Stomach smooth muscle (tissue), 2 donors: ENCODE results near the gene GATA3.

Experiments
- H3K27ac ChIP-seq: one replicate; pipeline ENCODE4 v1.7.0; 2013; ENCODE audit warnings: mild to moderate bottlenecking, low read length, inconsistent platforms
- H3K27me3 ChIP-seq, 2 donors: one replicate each; pipeline ENCODE4 v1.7.0; 2013; ENCODE audit warnings: low read length in 2 of 2; ENCODE audit not compliant: insufficient read depth in 2 of 2, control insufficient read depth in 1 of 2
- H3K36me3 ChIP-seq, 2 donors: one replicate each; pipeline ENCODE4 v1.7.0; 2013; ENCODE audit warnings: low read length in 2 of 2; ENCODE audit not compliant: control insufficient read depth in 2 of 2, insufficient read depth in 2 of 2
- H3K4me1 ChIP-seq: one replicate; pipeline ENCODE4 v1.7.0; 2013; ENCODE audit warnings: low read length; ENCODE audit not compliant: control insufficient read depth, insufficient read depth
- H3K4me3 ChIP-seq, 2 donors: one replicate each; pipeline ENCODE4 v1.7.0; 2013; ENCODE audit warnings: low read length in 2 of 2
- H3K9ac ChIP-seq, 2 donors: one replicate each; pipeline ENCODE4 v1.7.0; 2013; ENCODE audit warnings: low read length in 2 of 2, mild to moderate bottlenecking in 1 of 2
- H3K9me3 ChIP-seq, 2 donors: one replicate each; pipeline ENCODE4 v1.7.0; 2013; ENCODE audit warnings: low read length in 2 of 2; ENCODE audit not compliant: control insufficient read depth in 2 of 2
- donor health status: healthy.
- donor health status: Pancreatic carcinoma.

The GATA3 gene

DNA sequence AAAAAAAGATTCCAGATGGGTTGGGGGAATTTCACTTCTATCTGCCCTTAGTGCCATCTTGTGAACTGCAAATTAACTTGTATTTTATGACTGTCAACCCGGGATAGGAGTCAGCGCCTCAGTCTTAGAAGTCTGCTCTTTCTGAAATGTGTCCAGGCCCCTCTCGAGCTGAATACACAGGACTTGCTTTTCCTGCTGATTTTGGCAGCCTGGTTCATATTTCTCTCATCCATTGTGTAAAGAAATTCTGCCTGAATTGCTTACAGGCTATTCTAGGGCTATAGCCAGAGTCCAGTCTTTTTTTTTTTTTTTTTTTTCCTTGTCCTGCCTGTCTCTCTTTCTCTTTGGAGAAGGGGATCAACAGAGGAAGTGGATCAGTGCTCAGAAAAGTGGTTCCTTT, 24.6 kb downstream of the GATA3 start:
- H3K4me3 ChIP-seq = no peak overlapping the region
- no peak overlapping the region for H3K9ac ChIP-seq
- no peaks in the 10 kb centered on the region for H3K4me1 ChIP-seq
- H3K27me3 ChIP-seq = peaks cover 6 to 9% of the 10 kb centered on the region in 2 donors
- H3K36me3 ChIP-seq = no peaks in the 10 kb centered on the region
- H3K9me3 ChIP-seq = no peaks in the 10 kb centered on the region
- H3K27ac ChIP-seq = no peak overlapping the region

DNA sequence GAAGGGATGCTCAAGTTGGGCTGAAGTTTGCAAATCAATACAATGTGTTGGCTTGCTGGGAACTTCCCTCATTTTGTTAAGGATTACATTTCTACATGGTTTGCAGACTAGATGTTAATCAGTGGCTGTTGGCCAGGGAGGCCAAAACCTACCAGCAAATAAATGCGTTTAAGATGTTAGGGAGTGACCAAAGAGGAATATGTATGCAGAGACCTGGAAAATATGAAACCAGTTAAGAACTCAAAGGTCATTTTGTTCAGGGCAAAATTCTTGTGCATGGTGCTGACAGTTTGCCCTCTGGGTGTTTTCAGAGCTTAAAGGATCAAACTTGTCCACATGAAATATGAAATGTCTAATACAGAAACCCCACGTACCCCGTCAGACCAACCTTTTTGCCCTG, 30.3 kb downstream of the GATA3 start:
- H3K36me3 ChIP-seq = no peaks in the 10 kb centered on the region
- H3K4me3 ChIP-seq = no peak overlapping the region
- no peak overlapping the region for H3K27ac ChIP-seq
- no peak overlapping the region for H3K9ac ChIP-seq
- H3K4me1 ChIP-seq = no peaks in the 10 kb centered on the region
- H3K27me3 ChIP-seq = peaks cover 5 to 7% of the 10 kb centered on the region in 2 donors
- H3K9me3 ChIP-seq = no peaks in the 10 kb centered on the region

DNA sequence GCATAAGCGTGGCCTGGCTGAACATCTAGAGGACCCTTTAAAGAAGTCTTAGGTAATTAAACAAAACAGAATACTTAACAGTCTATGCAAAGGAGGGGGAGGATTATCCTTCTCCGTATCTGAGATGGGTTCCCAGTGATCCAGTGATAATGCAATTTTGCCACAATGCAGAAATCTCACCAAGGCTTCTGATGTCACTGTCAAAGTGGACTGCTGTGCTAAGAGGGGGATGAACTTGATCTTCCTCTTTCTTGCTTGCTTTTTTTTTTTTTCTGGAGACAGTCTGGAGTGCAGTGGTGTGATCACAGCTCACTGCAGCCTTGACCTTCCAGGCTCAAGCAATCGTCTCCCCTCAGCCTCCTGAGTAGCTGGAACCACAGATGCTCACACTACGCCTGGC, 30.8 kb downstream of the GATA3 start:
- Histone ChIP-seq H3K4me3 (no peak overlapping the region), H3K9ac (no peak overlapping the region), H3K36me3 (no peaks in the 10 kb centered on the region), H3K9me3 (no peaks in the 10 kb centered on the region), H3K27ac (no peak overlapping the region), H3K4me1 (no peaks in the 10 kb centered on the region), H3K27me3 (peaks cover 5 to 7% of the 10 kb centered on the region in 2 donors)

DNA sequence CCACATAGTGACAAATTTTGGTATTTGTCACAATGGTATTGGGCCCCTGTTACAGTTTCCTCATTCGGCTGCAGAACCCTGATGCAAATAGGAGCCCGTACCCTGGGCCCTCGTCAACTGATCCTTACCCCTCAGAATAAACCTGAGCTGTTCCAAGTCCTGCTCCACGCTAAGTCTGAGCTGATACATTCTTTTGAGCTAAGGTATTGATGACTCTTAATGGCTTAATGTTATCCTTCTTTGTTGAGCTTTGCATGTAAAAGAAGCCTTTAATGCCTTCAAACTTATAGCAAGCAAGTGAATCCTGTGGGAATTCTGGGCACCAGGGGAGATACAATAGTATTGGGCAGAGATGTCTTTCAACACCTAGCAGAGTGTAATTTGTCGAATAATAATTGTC, 31.8 kb downstream of the GATA3 start:
- Histone ChIP-seq H3K9ac (no peak overlapping the region), H3K9me3 (no peaks in the 10 kb centered on the region), H3K27ac (no peak overlapping the region), H3K36me3 (no peaks in the 10 kb centered on the region), H3K4me3 (no peak overlapping the region), H3K27me3 (peaks cover 0 to 6% of the 10 kb centered on the region in 2 donors), H3K4me1 (no peaks in the 10 kb centered on the region)

DNA sequence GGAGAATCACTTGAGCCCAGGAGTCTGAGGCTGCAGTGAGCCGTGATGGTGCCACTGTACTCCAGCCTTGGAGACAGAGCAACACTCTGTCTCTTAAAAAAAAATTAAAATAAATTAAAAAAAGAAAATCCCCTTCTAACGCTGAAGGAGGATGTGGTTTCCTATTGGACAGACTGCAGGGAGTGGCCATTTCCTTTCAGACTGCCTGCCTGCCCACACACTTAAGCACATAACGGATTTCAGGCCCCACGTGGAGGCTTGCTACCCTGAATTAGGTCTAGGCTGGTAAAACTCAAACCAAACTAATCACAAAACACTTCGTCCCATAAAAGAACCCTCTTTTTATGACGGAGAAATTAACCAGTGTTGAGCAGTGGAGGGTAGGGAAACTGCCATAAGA, 34.0 kb downstream of the GATA3 start:
- Histone ChIP-seq H3K27me3 (peaks cover 0 to 4% of the 10 kb centered on the region in 2 donors), H3K36me3 (no peaks in the 10 kb centered on the region), H3K4me3 (no peak overlapping the region), H3K4me1 (no peaks in the 10 kb centered on the region), H3K27ac (no peak overlapping the region), H3K9ac (no peak overlapping the region), H3K9me3 (no peaks in the 10 kb centered on the region)

DNA sequence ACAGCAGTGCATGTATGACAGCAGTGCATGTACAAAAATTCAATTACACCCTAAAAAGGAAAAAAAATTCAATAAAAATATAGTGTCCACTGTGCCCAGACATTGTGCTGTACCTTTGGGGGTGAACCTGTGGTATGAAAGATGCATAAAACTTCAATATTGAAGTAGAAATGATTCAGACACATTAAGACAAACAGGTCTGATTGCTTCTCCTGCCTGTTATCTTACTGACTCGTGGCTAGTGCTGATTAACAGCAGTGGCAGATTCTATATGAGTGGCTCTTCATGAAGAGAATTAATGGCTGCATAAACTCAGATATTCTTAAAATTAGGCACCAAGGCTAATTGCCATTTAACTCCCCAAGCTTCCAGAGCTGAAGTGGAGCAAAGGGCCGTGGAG, 37.9 kb downstream of the GATA3 start:
- H3K27me3 ChIP-seq = no peaks in the 10 kb centered on the region
- H3K36me3 ChIP-seq = no peaks in the 10 kb centered on the region
- H3K9me3 ChIP-seq = peaks cover 0 to 3% of the 10 kb centered on the region in 2 donors
- H3K9ac ChIP-seq = no peak overlapping the region
- no peak overlapping the region for H3K4me3 ChIP-seq
- H3K4me1 ChIP-seq = no peaks in the 10 kb centered on the region
- no peak overlapping the region for H3K27ac ChIP-seq

DNA sequence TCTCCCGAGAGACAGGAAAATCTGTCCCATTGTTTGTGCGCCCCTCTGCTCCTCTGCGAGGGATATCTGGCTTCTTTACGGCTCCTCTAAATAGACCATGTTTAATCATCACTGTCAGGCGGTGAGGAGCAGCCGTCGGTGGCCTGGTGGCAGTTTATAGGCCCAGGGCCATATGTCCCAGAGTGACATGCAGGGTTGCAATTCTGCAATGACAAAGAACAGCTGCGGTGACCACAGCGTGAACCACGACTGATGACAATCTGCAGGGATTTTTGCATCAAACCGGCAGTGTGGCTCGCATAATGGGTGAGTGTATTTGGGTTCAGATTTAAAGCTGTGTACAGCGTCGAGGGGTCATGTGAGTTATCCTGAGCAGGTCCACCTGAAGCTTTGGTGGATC, 41.5 kb downstream of the GATA3 start:
- peaks cover 0 to 3% of the 10 kb centered on the region in 2 donors for H3K9me3 ChIP-seq
- no peaks in the 10 kb centered on the region for H3K36me3 ChIP-seq
- H3K27me3 ChIP-seq = no peaks in the 10 kb centered on the region
- H3K27ac ChIP-seq = no peak overlapping the region
- H3K9ac ChIP-seq = no peak overlapping the region
- H3K4me1 ChIP-seq = no peaks in the 10 kb centered on the region
- H3K4me3 ChIP-seq = no peak overlapping the region

DNA sequence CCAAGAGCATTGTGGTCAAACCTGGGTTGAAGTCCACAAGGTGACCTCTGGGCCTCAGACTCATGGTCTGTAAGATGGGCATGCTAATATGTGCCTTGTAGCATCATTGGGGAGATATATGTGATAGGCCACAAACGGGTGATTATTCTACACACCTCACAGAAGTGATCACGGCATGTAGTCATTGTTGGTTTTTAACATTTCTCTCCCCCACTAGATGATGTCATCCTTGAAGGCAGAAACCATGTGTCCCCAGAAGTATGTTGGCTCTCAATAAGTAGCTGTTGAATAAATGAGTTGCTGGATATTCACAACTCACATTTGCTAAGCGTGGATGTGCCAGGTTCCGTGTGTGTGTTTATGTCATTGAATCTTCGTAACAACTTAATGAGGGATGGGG, 42.4 kb downstream of the GATA3 start:
- Histone ChIP-seq H3K27me3 (no peaks in the 10 kb centered on the region), H3K9me3 (peaks cover 0 to 3% of the 10 kb centered on the region in 2 donors), H3K9ac (no peak overlapping the region), H3K36me3 (no peaks in the 10 kb centered on the region), H3K27ac (no peak overlapping the region), H3K4me3 (no peak overlapping the region), H3K4me1 (no peaks in the 10 kb centered on the region)

DNA sequence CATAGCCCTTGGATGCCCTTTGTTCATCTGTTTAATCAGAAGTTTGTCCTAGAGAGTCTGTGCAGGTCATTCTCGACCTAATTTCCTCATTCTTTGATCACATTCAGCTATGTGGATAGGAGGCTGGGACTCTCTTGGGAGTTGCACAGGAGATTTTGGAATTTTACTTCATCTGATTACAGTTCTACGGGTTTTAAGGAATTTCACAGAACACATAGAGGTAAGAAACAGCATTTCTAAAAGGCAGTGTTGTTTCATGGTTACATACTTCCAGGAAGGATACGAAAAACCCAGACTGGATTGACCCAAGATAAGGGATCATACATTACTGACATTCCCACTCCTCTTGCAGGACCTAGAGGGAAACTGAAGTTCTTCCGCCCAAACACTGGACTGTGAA, 45.9 kb downstream of the GATA3 start:
- H3K27ac ChIP-seq = no peak overlapping the region
- H3K4me1 ChIP-seq = no peaks in the 10 kb centered on the region
- no peak overlapping the region for H3K9ac ChIP-seq
- H3K4me3 ChIP-seq = no peak overlapping the region
- peaks cover 0 to 2% of the 10 kb centered on the region in 2 donors for H3K27me3 ChIP-seq
- no peaks in the 10 kb centered on the region for H3K36me3 ChIP-seq
- H3K9me3 ChIP-seq = peaks cover 2 to 3% of the 10 kb centered on the region in 2 donors

DNA sequence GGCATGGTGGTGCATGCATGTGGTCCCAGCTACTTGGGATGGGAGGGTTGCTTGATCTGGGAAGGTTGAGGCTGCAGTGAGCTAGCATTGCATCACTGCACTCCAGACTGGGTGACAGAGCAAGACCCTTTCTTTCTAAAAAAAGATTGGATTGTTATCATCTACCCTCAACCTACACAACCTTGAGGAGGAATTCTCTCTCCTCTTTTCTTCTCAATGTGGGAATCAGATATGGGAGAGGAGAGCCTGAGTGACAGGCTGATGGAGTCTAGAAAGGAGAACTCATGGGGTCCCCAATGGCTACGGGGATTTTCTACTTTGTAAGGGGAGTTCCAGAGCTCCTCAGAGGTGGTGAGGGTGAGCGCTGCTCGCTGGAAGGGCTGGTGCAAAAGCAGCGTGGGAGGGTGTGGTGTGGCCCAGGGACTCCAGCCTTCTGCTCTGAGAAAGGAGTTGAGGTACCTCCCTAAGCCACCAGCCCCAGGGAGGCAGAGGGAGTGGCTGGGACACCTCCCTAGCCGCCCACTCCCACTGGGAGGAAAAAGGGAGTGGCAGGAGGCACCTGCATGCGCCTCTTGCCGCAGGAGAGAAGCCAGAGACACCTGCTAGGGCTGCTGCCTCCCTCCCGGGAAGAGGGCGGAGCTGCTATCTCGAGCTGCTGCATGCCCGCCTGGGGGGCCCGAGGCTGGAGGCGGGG, 48.4 kb downstream of the GATA3 start:
- peaks cover 2 to 3% of the 10 kb centered on the region in 2 donors for H3K27me3 ChIP-seq
- H3K9ac ChIP-seq = no peak overlapping the region
- H3K36me3 ChIP-seq = no peaks in the 10 kb centered on the region
- H3K27ac ChIP-seq = no peak overlapping the region
- no peaks in the 10 kb centered on the region for H3K4me1 ChIP-seq
- no peak overlapping the region for H3K4me3 ChIP-seq
- H3K9me3 ChIP-seq = peaks cover 0 to 3% of the 10 kb centered on the region in 2 donors

DNA sequence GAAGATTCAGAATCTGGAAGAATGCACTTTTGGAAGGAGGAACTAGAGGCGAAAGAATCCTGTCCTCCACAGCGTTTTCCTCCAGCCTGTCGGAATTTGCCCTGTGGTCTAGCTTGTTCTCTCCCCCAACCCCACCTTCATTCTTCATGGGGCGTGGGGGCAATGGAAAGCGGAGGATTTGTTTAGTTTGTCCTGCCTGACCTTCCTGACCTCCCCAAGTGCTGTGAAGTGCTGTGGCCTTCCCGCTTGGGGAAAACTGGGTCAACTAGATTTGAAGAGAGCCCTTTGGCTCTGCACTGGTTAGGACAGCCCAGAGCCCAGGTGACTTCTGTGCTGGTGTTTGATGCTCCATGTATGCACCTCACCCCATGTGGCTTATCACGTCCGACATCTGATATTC, 49.1 kb downstream of the GATA3 start:
- H3K36me3 ChIP-seq = no peaks in the 10 kb centered on the region
- H3K9ac ChIP-seq = no peak overlapping the region
- H3K4me1 ChIP-seq = no peaks in the 10 kb centered on the region
- no peak overlapping the region for H3K27ac ChIP-seq
- no peak overlapping the region for H3K4me3 ChIP-seq
- peaks cover 2 to 3% of the 10 kb centered on the region in 2 donors for H3K27me3 ChIP-seq
- peaks cover 0 to 3% of the 10 kb centered on the region in 2 donors for H3K9me3 ChIP-seq
